Neural progenitor cell (in vitro differentiated cells): ENCODE results near the gene TNFAIP1.
"Not testable (repeated sequence)": the region's sequence is repeated elsewhere in the genome, so short reads cannot be mapped to it uniquely, and the experiment has no call there.

Experiments
- EZH2phosphoT487 ChIP-seq: fragments of 200-600 bp; sonication (generic); IDR thresholded peaks from 2 replicates; pipeline ENCODE4 v1.6.1; 2017; ENCODE audit warnings: antibody characterized with exemption
- TF ChIP-seq, protein P1 (sequence below): fragments of 200-600 bp; sonication (generic); IDR thresholded peaks from 2 replicates; pipeline ENCODE4 v1.5.1; 2017; ENCODE audit warnings: antibody characterized with exemption, mild to moderate bottlenecking

DNA sequence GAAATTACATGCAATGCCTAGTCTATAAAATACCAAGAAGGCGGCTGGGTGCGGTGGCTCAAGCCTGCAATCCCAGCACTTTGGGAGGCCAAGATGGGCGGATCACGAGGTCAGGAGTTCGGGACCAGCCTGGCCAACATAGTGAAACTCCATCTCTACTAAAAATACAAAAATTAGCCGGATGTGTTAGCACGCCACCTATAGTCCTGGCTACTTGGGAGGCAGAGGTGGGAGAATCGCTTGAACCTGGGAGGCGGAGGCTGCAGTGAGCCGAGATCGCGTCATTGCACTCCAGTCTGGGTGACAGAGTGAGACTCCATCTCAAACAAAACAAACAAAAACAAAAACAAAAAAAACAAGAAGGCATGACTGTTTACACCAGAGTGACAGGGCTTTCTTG, 42.7 kb upstream of the TNFAIP1 start:
- TF ChIP-seq, protein P1, sequence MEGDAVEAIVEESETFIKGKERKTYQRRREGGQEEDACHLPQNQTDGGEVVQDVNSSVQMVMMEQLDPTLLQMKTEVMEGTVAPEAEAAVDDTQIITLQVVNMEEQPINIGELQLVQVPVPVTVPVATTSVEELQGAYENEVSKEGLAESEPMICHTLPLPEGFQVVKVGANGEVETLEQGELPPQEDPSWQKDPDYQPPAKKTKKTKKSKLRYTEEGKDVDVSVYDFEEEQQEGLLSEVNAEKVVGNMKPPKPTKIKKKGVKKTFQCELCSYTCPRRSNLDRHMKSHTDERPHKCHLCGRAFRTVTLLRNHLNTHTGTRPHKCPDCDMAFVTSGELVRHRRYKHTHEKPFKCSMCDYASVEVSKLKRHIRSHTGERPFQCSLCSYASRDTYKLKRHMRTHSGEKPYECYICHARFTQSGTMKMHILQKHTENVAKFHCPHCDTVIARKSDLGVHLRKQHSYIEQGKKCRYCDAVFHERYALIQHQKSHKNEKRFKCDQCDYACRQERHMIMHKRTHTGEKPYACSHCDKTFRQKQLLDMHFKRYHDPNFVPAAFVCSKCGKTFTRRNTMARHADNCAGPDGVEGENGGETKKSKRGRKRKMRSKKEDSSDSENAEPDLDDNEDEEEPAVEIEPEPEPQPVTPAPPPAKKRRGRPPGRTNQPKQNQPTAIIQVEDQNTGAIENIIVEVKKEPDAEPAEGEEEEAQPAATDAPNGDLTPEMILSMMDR: not testable (repeated sequence)
- TF ChIP-seq EZH2phosphoT487: not testable (repeated sequence)
